GM12892 (cell line): ENCODE measurements around the gene STAMBPL1.

ENCODE experiments used
- DNase-seq: peaks from one replicate; pipeline ENCODE4 v3.0.0; 2011; ENCODE audit not compliant: insufficient read length
- FAIRE-seq: peaks from 2 replicates; lab custom pipeline; 2011; peaks lifted over from hg19 to GRCh38; lab: Jason Lieb, UNC
- POLR2A ChIP-seq: IDR thresholded peaks from 2 replicates; pipeline ENCODE4 v1.6.1; 2011; ENCODE audit warnings: low read depth, low read length, control low read depth
- POLR2AphosphoS5 ChIP-seq: IDR thresholded peaks from 2 replicates; pipeline ENCODE4 v1.6.1; 2011; ENCODE audit warnings: low read depth, low read length, control low read depth
- TAF1 ChIP-seq: IDR thresholded peaks from 2 replicates; pipeline ENCODE4 v1.6.1; 2011; ENCODE audit warnings: low read depth, mild to moderate bottlenecking, control low read depth, low read length, borderline replicate concordance

Gene STAMBPL1

GRCh38 chr10:88916231-88916630 is 36.2 kb downstream of the STAMBPL1 start:
- DNase-seq (no peak), FAIRE-seq (no peak)
- TF ChIP-seq POLR2AphosphoS5 = no peak
- TF ChIP-seq POLR2A = no peak
- no peak for TF ChIP-seq TAF1

- TF ChIP-seq POLR2A (no peak), TAF1 (no peak), POLR2AphosphoS5 (no peak)
- DNase-seq (no peak), FAIRE-seq (no peak)
Measured at GRCh38 chr10:88916986-88917385, 36.9 kb downstream of the STAMBPL1 start.

- FAIRE-seq = no peak
- DNase-seq = no peak
- TF ChIP-seq TAF1 = no peak
- TF ChIP-seq POLR2AphosphoS5 = no peak
- no peak for TF ChIP-seq POLR2A
Measured at GRCh38 chr10:88918191-88918905, 38.3 kb downstream of the STAMBPL1 start.

GRCh38 chr10:88919041-88919440 is 39.0 kb downstream of the STAMBPL1 start:
- FAIRE-seq (no peak), DNase-seq (no peak)
- no peak for TF ChIP-seq TAF1
- TF ChIP-seq POLR2AphosphoS5 = no peak
- no peak for TF ChIP-seq POLR2A

- no peak for TF ChIP-seq TAF1
- TF ChIP-seq POLR2A = no peak
- TF ChIP-seq POLR2AphosphoS5 = no peak
- FAIRE-seq (no peak), DNase-seq (no peak)
Measured at GRCh38 chr10:88920198-88920597, 40.2 kb downstream of the STAMBPL1 start.

GRCh38 chr10:88920986-88921593 is 41.0 kb downstream of the STAMBPL1 start:
- FAIRE-seq (no peak), DNase-seq (no peak)
- no peak for TF ChIP-seq POLR2A
- TF ChIP-seq TAF1 = no peak
- TF ChIP-seq POLR2AphosphoS5 = no peak

- DNase-seq (no peak), FAIRE-seq (no peak)
- TF ChIP-seq POLR2A (no peak), TAF1 (no peak), POLR2AphosphoS5 (no peak)
Measured at GRCh38 chr10:88922041-88922440, 42.0 kb downstream of the STAMBPL1 start.

- TF ChIP-seq POLR2AphosphoS5 = no peak
- TF ChIP-seq POLR2A = no peak
- no peak for TF ChIP-seq TAF1
- FAIRE-seq = no peak
Measured at GRCh38 chr10:88923520-88923919, 43.5 kb downstream of the STAMBPL1 start.

GRCh38 chr10:88926566-88927415 is 46.7 kb downstream of the STAMBPL1 start:
- FAIRE-seq = no peak
- no peak for DNase-seq
- TF ChIP-seq POLR2A (no peak), TAF1 (no peak), POLR2AphosphoS5 (no peak)

More at GRCh38 chr10:88923520-88923919, 43.5 kb downstream of the STAMBPL1 start:
- DNase-seq = no peak

GRCh38 chr10:88927416-88927690 is 47.3 kb downstream of the STAMBPL1 start:
- FAIRE-seq (no peak), DNase-seq (no peak)
- TF ChIP-seq POLR2AphosphoS5 (no peak), POLR2A (no peak), TAF1 (no peak)

- no peak for FAIRE-seq
- no peak for DNase-seq
- no peak for TF ChIP-seq POLR2A
- no peak for TF ChIP-seq TAF1
- no peak for TF ChIP-seq POLR2AphosphoS5
Measured at GRCh38 chr10:88928254-88928653, 48.2 kb downstream of the STAMBPL1 start.
